K562 (cell line): Measurements from ENCODE around the gene INHA. TPM values are rescaled to one million over a fixed set of nuclear protein-coding genes. Genes with fewer than 3 reads are reported as not detected.

Source experiments
- ARID1B ChIP-seq: fragments of 450-650 bp; IDR thresholded peaks from 2 replicates; pipeline ENCODE4 v1.6.1; 2016; ENCODE audit warnings: antibody characterized with exemption, mild to moderate bottlenecking, inconsistent platforms
- CBX8 ChIP-seq: fragments of 200-600 bp; sonication (generic); IDR thresholded peaks from 2 replicates; pipeline ENCODE4 v1.6.1; 2012; ENCODE audit warnings: borderline replicate concordance, mixed run types, low read depth, mild to moderate bottlenecking, moderate library complexity, mixed read lengths, low read length, control low read depth, inconsistent platforms; ENCODE audit not compliant: poor library complexity, severe bottlenecking; ENCODE audit errors: extremely low read depth
- CCNT2 ChIP-seq: IDR thresholded peaks from 2 replicates; pipeline ENCODE4 v1.6.1; 2011; ENCODE audit warnings: borderline replicate concordance, low read depth, mild to moderate bottlenecking, moderate library complexity, mixed read lengths, low read length; ENCODE audit not compliant: insufficient read length; ENCODE audit errors: extremely low read depth
- KAT7 ChIP-seq: sonication (generic); formaldehyde crosslinking; IDR thresholded peaks from 2 replicates; pipeline ENCODE4 v1.8.0; 2022; ENCODE audit warnings: missing genetic modification reagents, mild to moderate bottlenecking, borderline replicate concordance
- NELFE ChIP-seq: IDR thresholded peaks from 2 replicates; pipeline ENCODE4 v1.6.1; 2011; ENCODE audit warnings: mild to moderate bottlenecking; ENCODE audit not compliant: insufficient read depth, insufficient read length
- RBFOX2 ChIP-seq: fragments of 200-400 bp; formaldehyde crosslinking; IDR thresholded peaks from 2 replicates; pipeline ENCODE4 v1.6.1; 2017; ENCODE audit warnings: low read depth, mild to moderate bottlenecking, low read length, moderate library complexity
- SUPT5H ChIP-seq: fragments of 450-650 bp; IDR thresholded peaks from 2 replicates; pipeline ENCODE4 v1.6.1; 2016
- TBL1XR1 ChIP-seq, 2 experiments: IDR thresholded peaks; 2 replicates each; pipeline ENCODE4 v1.6.1; 2012; ENCODE audit warnings: improper control_type of control experiment in 2 of 2, low read length in 2 of 2, mild to moderate bottlenecking in 1 of 2
- ZBTB7A ChIP-seq: IDR thresholded peaks from 2 replicates; pipeline ENCODE4 v1.6.1; 2011; ENCODE audit warnings: low read depth, mild to moderate bottlenecking, low read length, moderate library complexity, borderline replicate concordance; ENCODE audit not compliant: control insufficient read depth
- ZNF124 ChIP-seq: sonication (generic); formaldehyde crosslinking; IDR thresholded peaks from 2 replicates; pipeline ENCODE4 v1.8.1; 2022; ENCODE audit warnings: missing genetic modification reagents
- ZNF41 ChIP-seq: fragments of 250-450 bp; sonication (Bioruptor Pico); conservative IDR thresholded peaks from 2 replicates; pipeline ENCODE4 v1.4.0; 2020; ENCODE audit warnings: mild to moderate bottlenecking
- ZNF764 ChIP-seq: fragments of 250-450 bp; sonication (Bioruptor Pico); IDR thresholded peaks from 2 replicates; pipeline ENCODE4 v1.4.0; 2020; ENCODE audit warnings: low read depth, mild to moderate bottlenecking, moderate library complexity
- polyA plus RNA-seq, 8 experiments: library from polyadenylated mRNA; depleted of rRNA in 4 of 8; stranded (reverse) in 5 of 8; unstranded in 3 of 8; fragments of >200 nt; fragmentation: Nextera tagmentation in 2 of 8; fragmentation: Illumina TruSeq in 1 of 8; extraction: Ambion mirVana in 2 of 8; extraction: Trizol in 1 of 8; gene quantifications; 2 replicates each; pipeline versions ENCODE4 v1.2.1 to v1.2.3, GENCODE V29; 2011 to 2014; ENCODE audit warnings: inconsistent platforms in 1 of 8, missing spikeins in 1 of 8
- total RNA-seq, 7 experiments: library from RNA; depleted of rRNA in 6 of 7; stranded (reverse); fragments of >200 nt in 6 of 7; fragmentation: Illumina TruSeq in 2 of 7; extraction: Trizol in 2 of 7; gene quantifications; 2 replicates each; pipeline versions ENCODE4 v1.2.1 to v1.2.3, GENCODE V29; 2011 to 2021; ENCODE audit warnings: low replicate concordance in 1 of 7
- TF ChIP-seq, protein P1 (sequence below): sonication (generic); formaldehyde crosslinking; IDR thresholded peaks from 2 replicates; pipeline ENCODE4 v1.5.0; 2020; ENCODE audit warnings: missing genetic modification reagents
- TF ChIP-seq, protein P2 (sequence below): fragments of 250-450 bp; sonication (Bioruptor Pico); IDR thresholded peaks from 2 replicates; pipeline ENCODE4 v1.4.0; 2020; ENCODE audit warnings: mild to moderate bottlenecking, moderate library complexity
- TF ChIP-seq, protein P3 (sequence below): fragments of 250-450 bp; sonication (Bioruptor Pico); IDR thresholded peaks from 2 replicates; pipeline ENCODE4 v1.8.0; 2021; ENCODE audit warnings: moderate library complexity, mild to moderate bottlenecking, inconsistent platforms
- TF ChIP-seq, protein P4 (sequence below): fragments of 200-400 bp; formaldehyde crosslinking; IDR thresholded peaks from 2 replicates; pipeline ENCODE4 v1.6.1; 2017; ENCODE audit warnings: mild to moderate bottlenecking, low read depth, low read length, moderate library complexity
- TF ChIP-seq, protein P5 (sequence below): fragments of 250-450 bp; sonication (Bioruptor Pico); IDR thresholded peaks from 2 replicates; pipeline ENCODE4 v1.4.0; 2020

The INHA gene
- total and polyA plus RNA-seq, 9 of the 15 experiments (the other 6 are each of a cell fraction or from before 2014, with no cell fraction given): 0.07 to 1.9 (median 0.40) TPM

DNA sequence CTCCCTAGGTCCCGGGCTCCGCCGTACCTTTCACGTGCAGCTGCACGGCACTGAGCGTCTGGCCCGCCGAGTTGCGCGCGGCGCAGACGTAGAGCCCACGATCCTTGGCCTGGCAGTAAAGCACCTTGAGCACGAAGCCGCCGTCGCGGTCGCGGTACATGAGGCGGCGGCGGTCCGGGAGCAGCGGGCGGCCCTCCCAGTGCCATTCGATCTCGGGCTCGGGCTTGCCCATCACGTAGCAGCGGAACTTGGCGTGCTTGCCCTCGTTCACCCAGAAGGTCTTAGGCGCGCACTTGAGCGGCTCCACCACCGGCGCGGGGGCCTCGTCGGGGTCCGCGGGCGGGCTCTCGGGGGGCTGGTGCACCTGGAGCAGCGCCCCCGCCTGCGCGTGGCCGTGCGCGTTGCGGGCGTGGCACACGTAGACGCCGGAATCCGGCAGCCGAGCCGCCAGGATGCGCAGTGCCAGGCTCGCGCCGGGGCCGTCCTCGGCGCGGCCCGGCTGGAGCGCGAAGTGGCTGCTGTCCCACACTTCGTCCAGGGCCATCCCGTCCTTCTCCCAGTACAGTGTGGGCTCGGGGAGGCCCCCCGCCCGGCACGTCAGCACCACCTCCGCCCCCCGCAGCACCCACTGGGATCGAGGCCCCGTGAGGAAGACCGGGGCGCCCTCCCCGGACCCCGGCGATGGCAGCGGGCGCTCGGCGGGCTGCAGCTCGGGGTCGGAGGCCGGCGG lies 1.8 kb upstream of the INHA start (continued):
- TF ChIP-seq, protein P1, sequence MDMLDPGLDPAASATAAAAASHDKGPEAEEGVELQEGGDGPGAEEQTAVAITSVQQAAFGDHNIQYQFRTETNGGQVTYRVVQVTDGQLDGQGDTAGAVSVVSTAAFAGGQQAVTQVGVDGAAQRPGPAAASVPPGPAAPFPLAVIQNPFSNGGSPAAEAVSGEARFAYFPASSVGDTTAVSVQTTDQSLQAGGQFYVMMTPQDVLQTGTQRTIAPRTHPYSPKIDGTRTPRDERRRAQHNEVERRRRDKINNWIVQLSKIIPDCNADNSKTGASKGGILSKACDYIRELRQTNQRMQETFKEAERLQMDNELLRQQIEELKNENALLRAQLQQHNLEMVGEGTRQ (CRISPR knock-in tag): no peak
- TF ChIP-seq ZNF764 (CRISPR knock-in tag) (no peak), ZNF41 (CRISPR knock-in tag) (no peak), ZNF124 (no peak), RBFOX2 (peak; percentile 50), NELFE (no peak), ZBTB7A (peak; percentile 21; the same call in 1 of the 2 replicates), TBL1XR1 (IDR thresholded peaks at IDR 0.05; ENCODE audit: low read length in 2 of 2) (no peak), SUPT5H (no peak), CBX8 (no peak), KAT7 (peak; percentile 49; the same call in 1 of the 2 replicates), ARID1B (no peak), CCNT2 (peak; percentile 6)
- TF ChIP-seq, protein P2, sequence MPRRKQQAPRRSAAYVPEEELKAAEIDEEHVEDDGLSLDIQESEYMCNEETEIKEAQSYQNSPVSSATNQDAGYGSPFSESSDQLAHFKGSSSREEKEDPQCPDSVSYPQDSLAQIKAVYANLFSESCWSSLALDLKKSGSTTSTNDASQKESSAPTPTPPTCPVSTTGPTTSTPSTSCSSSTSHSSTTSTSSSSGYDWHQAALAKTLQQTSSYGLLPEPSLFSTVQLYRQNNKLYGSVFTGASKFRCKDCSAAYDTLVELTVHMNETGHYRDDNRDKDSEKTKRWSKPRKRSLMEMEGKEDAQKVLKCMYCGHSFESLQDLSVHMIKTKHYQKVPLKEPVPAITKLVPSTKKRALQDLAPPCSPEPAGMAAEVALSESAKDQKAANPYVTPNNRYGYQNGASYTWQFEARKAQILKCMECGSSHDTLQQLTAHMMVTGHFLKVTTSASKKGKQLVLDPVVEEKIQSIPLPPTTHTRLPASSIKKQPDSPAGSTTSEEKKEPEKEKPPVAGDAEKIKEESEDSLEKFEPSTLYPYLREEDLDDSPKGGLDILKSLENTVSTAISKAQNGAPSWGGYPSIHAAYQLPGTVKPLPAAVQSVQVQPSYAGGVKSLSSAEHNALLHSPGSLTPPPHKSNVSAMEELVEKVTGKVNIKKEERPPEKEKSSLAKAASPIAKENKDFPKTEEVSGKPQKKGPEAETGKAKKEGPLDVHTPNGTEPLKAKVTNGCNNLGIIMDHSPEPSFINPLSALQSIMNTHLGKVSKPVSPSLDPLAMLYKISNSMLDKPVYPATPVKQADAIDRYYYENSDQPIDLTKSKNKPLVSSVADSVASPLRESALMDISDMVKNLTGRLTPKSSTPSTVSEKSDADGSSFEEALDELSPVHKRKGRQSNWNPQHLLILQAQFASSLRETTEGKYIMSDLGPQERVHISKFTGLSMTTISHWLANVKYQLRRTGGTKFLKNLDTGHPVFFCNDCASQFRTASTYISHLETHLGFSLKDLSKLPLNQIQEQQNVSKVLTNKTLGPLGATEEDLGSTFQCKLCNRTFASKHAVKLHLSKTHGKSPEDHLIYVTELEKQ: no peak
- TF ChIP-seq, protein P3, sequence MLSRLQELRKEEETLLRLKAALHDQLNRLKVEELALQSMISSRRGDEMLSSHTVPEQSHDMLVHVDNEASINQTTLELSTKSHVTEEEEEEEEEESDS (CRISPR knock-in tag): no peak
- TF ChIP-seq, protein P4, sequence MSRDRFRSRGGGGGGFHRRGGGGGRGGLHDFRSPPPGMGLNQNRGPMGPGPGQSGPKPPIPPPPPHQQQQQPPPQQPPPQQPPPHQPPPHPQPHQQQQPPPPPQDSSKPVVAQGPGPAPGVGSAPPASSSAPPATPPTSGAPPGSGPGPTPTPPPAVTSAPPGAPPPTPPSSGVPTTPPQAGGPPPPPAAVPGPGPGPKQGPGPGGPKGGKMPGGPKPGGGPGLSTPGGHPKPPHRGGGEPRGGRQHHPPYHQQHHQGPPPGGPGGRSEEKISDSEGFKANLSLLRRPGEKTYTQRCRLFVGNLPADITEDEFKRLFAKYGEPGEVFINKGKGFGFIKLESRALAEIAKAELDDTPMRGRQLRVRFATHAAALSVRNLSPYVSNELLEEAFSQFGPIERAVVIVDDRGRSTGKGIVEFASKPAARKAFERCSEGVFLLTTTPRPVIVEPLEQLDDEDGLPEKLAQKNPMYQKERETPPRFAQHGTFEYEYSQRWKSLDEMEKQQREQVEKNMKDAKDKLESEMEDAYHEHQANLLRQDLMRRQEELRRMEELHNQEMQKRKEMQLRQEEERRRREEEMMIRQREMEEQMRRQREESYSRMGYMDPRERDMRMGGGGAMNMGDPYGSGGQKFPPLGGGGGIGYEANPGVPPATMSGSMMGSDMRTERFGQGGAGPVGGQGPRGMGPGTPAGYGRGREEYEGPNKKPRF: no peak
- TF ChIP-seq, protein P5, sequence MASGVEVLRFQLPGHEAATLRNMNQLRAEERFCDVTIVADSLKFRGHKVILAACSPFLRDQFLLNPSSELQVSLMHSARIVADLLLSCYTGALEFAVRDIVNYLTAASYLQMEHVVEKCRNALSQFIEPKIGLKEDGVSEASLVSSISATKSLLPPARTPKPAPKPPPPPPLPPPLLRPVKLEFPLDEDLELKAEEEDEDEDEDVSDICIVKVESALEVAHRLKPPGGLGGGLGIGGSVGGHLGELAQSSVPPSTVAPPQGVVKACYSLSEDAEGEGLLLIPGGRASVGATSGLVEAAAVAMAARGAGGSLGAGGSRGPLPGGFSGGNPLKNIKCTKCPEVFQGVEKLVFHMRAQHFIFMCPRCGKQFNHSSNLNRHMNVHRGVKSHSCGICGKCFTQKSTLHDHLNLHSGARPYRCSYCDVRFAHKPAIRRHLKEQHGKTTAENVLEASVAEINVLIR (CRISPR knock-in tag): no peak
